Caco-2 (cell line): ENCODE measurements around the gene CPVL. TPM values are rescaled to one million over a fixed set of nuclear protein-coding genes. Genes with fewer than 3 reads are reported as not detected.

Experiments
- BruUV-seq: library from RNA; stranded (reverse); fragments of 400-500 nt; replicated peaks from 2 replicates; lab custom pipeline; 2021; lab: Mats Ljungman, UMichigan
- CTCF ChIA-PET: fragments of 300-600 bp; sonication (Branson Sonifier 250); formaldehyde crosslinking; loops from one replicate; lab custom pipeline; 2022; ENCODE audit warnings: antibody characterized with exemption; lab: Charles Lee
- POLR2A ChIA-PET: fragments of 300-600 bp; sonication (Branson Sonifier 250); formaldehyde crosslinking; loops from one replicate; lab custom pipeline; 2022; ENCODE audit warnings: antibody characterized with exemption; lab: Charles Lee
- DNase-seq, 2 experiments: peaks; one replicate each; pipeline versions ENCODE4 v3.0.0 to v3.0.0-alpha.2; 2020 to 2022
- H3K27me3 ChIP-seq: replicated peaks from 2 replicates; pipeline ENCODE4 v1.6.0; 2011; ENCODE audit warnings: low read length; ENCODE audit not compliant: control insufficient read depth, insufficient read depth
- H3K36me3 ChIP-seq: 2 replicates; pipeline ENCODE4 v1.5.1; 2011; ENCODE audit warnings: low read length; ENCODE audit not compliant: control insufficient read depth, insufficient read depth
- H3K4me1 ChIP-seq: fragments of 250-450 bp; sonication (Bioruptor Pico); 2 replicates; pipeline ENCODE4 v1.5.1; 2020; ENCODE audit warnings: mild to moderate bottlenecking
- H3K4me3 ChIP-seq: 2 replicates; pipeline ENCODE4 v1.5.1; 2011; ENCODE audit warnings: low read depth, mild to moderate bottlenecking, control low read depth, low read length
- H3K9me3 ChIP-seq: fragments of 250-450 bp; sonication (Bioruptor Pico); 2 replicates; pipeline ENCODE4 v1.5.1; 2020; ENCODE audit warnings: mild to moderate bottlenecking, moderate library complexity
- H3K27ac Mint-ChIP-seq: one replicate; pipeline ENCODE4 v1.8.0; 2022; ENCODE audit warnings: mixed read lengths; ENCODE audit not compliant: unreplicated experiment
- H3K27me3 Mint-ChIP-seq: one replicate; pipeline ENCODE4 v1.8.0; 2022; ENCODE audit warnings: mixed read lengths; ENCODE audit not compliant: insufficient read depth, unreplicated experiment
- H3K36me3 Mint-ChIP-seq: one replicate; pipeline ENCODE4 v1.8.0; 2022; ENCODE audit warnings: mild to moderate bottlenecking, mixed read lengths; ENCODE audit not compliant: insufficient read depth, unreplicated experiment
- H3K4me1 Mint-ChIP-seq: one replicate; pipeline ENCODE4 v1.8.0; 2022; ENCODE audit warnings: low read depth, mixed read lengths; ENCODE audit not compliant: unreplicated experiment
- H3K4me3 Mint-ChIP-seq: one replicate; pipeline ENCODE4 v1.8.0; 2022; ENCODE audit warnings: mild to moderate bottlenecking, moderate library complexity, mixed read lengths; ENCODE audit not compliant: unreplicated experiment
- H3K9me3 Mint-ChIP-seq: one replicate; pipeline ENCODE4 v1.8.0; 2022; ENCODE audit warnings: mixed read lengths; ENCODE audit not compliant: unreplicated experiment
- intact Hi-C: fragments of 100-400 bp; cut with micrococcal nuclease; formaldehyde crosslinking; loops from one replicate; pipeline ENCODE4 v1.10.0; 2022; ENCODE audit not compliant: unreplicated experiment
- total RNA-seq: library from RNA; stranded (reverse); gene quantifications from 2 replicates; pipeline ENCODE4 v1.2.3, GENCODE V29; 2022
- TF ChIP-seq, protein P1 (sequence below), 2 experiments: fragments of 200-600 bp in 1 of 2; IDR thresholded peaks; 1 replicate in 1 of 2; 2 replicates in 1 of 2; pipeline versions ENCODE4 v1.5.1 to v1.8.0; 2011 to 2022; ENCODE audit warnings: antibody characterized with exemption in 1 of 2, control low read depth in 1 of 2, inconsistent platforms in 1 of 2, low read depth in 1 of 2, low read length in 1 of 2, mild to moderate bottlenecking in 1 of 2, moderate library complexity in 1 of 2; ENCODE audit not compliant: insufficient read depth in 1 of 2, severe bottlenecking in 1 of 2, unreplicated experiment in 1 of 2

The CPVL gene
- total RNA-seq, 1 experiment from 2014 or later, result 109 TPM

DNA sequence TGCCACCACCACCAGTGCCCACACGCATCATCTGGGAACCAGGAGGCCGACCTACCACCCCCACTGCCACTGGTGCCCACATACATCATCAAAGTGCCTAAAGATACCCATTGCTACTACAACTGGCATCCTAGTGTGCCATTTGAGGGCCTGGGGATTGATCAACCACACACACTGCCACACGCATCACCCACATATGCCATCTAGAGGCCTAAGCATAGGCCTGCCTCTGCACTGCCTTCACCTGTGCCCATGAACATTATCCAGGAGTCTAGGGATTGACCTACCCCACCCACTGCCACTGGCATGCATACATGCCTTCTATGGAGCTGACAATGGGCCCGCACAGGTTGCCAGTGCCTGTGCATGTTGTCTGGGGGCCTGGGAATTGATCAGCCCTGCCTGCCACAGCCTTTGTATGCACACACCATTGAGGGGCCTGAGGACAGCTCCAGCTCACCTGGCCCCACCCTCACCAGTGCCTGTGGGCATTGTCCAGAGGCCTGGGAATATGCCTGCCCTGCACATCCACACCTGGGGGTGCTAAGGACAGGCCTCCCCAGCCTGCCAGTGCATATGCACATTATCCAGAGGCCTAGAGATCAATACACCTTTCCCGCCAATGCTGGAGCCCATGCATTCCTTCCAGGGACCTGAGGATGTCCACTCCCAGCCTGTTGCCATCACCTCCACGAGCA, 123.9 kb downstream of the CPVL start:
- Mint-ChIP-seq H3K36me3 (peaks cover 4% of the 10 kb centered on the region), H3K27me3 (no peaks in the 10 kb centered on the region), H3K27ac (no peak overlapping the region), H3K4me1 (no peaks in the 10 kb centered on the region), H3K4me3 (no peak overlapping the region), H3K9me3 (peaks cover 31% of the 10 kb centered on the region)
- no peaks in the 10 kb centered on the region for H3K27me3 ChIP-seq
- peaks cover 8% of the 10 kb centered on the region; the same call in 1 of the 2 replicates for H3K9me3 ChIP-seq
- DNase-seq, result no peak
- H3K4me3 ChIP-seq, result no peak overlapping the region
- H3K36me3 ChIP-seq, result no peaks in the 10 kb centered on the region
- ChIA-PET POLR2A (no interaction called here), CTCF (no interaction called here)
- BruUV-seq, result no TSS peak
- no peaks in the 10 kb centered on the region for H3K4me1 ChIP-seq
- intact Hi-C loops, result no loop called here
- TF ChIP-seq, protein P1, sequence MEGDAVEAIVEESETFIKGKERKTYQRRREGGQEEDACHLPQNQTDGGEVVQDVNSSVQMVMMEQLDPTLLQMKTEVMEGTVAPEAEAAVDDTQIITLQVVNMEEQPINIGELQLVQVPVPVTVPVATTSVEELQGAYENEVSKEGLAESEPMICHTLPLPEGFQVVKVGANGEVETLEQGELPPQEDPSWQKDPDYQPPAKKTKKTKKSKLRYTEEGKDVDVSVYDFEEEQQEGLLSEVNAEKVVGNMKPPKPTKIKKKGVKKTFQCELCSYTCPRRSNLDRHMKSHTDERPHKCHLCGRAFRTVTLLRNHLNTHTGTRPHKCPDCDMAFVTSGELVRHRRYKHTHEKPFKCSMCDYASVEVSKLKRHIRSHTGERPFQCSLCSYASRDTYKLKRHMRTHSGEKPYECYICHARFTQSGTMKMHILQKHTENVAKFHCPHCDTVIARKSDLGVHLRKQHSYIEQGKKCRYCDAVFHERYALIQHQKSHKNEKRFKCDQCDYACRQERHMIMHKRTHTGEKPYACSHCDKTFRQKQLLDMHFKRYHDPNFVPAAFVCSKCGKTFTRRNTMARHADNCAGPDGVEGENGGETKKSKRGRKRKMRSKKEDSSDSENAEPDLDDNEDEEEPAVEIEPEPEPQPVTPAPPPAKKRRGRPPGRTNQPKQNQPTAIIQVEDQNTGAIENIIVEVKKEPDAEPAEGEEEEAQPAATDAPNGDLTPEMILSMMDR (IDR thresholded peaks at IDR 0.05; ENCODE audit: insufficient read depth in 1 of 2, low read depth in 1 of 2, low read length in 1 of 2, severe bottlenecking in 1 of 2, unreplicated experiment in 1 of 2), result no peak

- Mint-ChIP-seq H3K36me3 (peaks cover 4% of the 10 kb centered on the region), H3K27ac (no peak overlapping the region), H3K9me3 (peaks cover 6% of the 10 kb centered on the region), H3K27me3 (no peaks in the 10 kb centered on the region), H3K4me3 (no peak overlapping the region), H3K4me1 (no peaks in the 10 kb centered on the region)
- H3K36me3 ChIP-seq, result no peaks in the 10 kb centered on the region
- TF ChIP-seq, protein P1 (IDR thresholded peaks at IDR 0.05; ENCODE audit: insufficient read depth in 1 of 2, low read depth in 1 of 2, low read length in 1 of 2, severe bottlenecking in 1 of 2, unreplicated experiment in 1 of 2), result no peak
- H3K4me3 ChIP-seq, result no peak overlapping the region
- intact Hi-C loops, result no loop called here
- ChIA-PET POLR2A (no interaction called here), CTCF (no interaction called here)
- no peaks in the 10 kb centered on the region for H3K4me1 ChIP-seq
- no TSS peak for BruUV-seq
- H3K27me3 ChIP-seq, result no peaks in the 10 kb centered on the region
- H3K9me3 ChIP-seq, result no peaks in the 10 kb centered on the region
- DNase-seq, result no peak
Observed at GRCh38 chr7:29019896-29020295, 126.4 kb downstream of the CPVL start.

- H3K27me3 ChIP-seq, result no peaks in the 10 kb centered on the region
- no peak overlapping the region for H3K4me3 ChIP-seq
- BruUV-seq, result no TSS peak
- ChIA-PET CTCF (no interaction called here), POLR2A (no interaction called here)
- no peaks in the 10 kb centered on the region for H3K27me3 Mint-ChIP-seq
- H3K4me1 Mint-ChIP-seq, result no peaks in the 10 kb centered on the region
- peaks cover 1% of the 10 kb centered on the region for H3K9me3 Mint-ChIP-seq
- no peak overlapping the region for H3K4me3 Mint-ChIP-seq
- H3K27ac Mint-ChIP-seq, result no peak overlapping the region
- H3K9me3 ChIP-seq, result no peaks in the 10 kb centered on the region
- intact Hi-C loops, result no loop called here
- TF ChIP-seq, protein P1 (IDR thresholded peaks at IDR 0.05; ENCODE audit: insufficient read depth in 1 of 2, low read depth in 1 of 2, low read length in 1 of 2, severe bottlenecking in 1 of 2, unreplicated experiment in 1 of 2), result no peak
- H3K36me3 ChIP-seq, result no peaks in the 10 kb centered on the region
- H3K4me1 ChIP-seq, result no peaks in the 10 kb centered on the region
- no peak for DNase-seq
- peaks cover 4% of the 10 kb centered on the region for H3K36me3 Mint-ChIP-seq
Observed at GRCh38 chr7:29019387-29019786, 127.0 kb downstream of the CPVL start.
